H1 (cell line): ENCODE data around the gene ACSF3. TPM values are rescaled to one million over a fixed set of nuclear protein-coding genes. Genes with fewer than 3 reads are reported as not detected.

Experiments
- CEBPB ChIP-seq: IDR thresholded peaks from 2 replicates; pipeline ENCODE4 v1.6.1; 2012; ENCODE audit warnings: low read depth, low read length
- EP300 ChIP-seq, 2 experiments: IDR thresholded peaks; 1 replicate in 1 of 2; 2 replicates in 1 of 2; pipeline ENCODE4 v1.6.1; 2011 to 2012; ENCODE audit warnings: low read depth in 2 of 2, low read length in 2 of 2, mild to moderate bottlenecking in 2 of 2, borderline replicate concordance in 1 of 2, inconsistent platforms in 1 of 2, moderate library complexity in 1 of 2
- HDAC6 ChIP-seq: IDR thresholded peaks from one replicate; pipeline ENCODE4 v1.7.1; 2012; ENCODE audit warnings: low read depth, mild to moderate bottlenecking, inconsistent platforms, low read length, moderate library complexity
- KDM1A ChIP-seq: fragments of 200-600, 300-600 bp; sonication (generic); IDR thresholded peaks from 2 replicates; pipeline ENCODE4 v1.7.1; 2016; ENCODE audit warnings: mild to moderate bottlenecking, low read length, borderline replicate concordance
- RAD21 ChIP-seq, 2 experiments: IDR thresholded peaks in 1 of 2; conservative IDR thresholded peaks in 1 of 2; 2 replicates each; pipeline ENCODE4 v1.6.1; 2011; ENCODE audit warnings: low read depth in 2 of 2, low read length in 2 of 2, improper control_type of control experiment in 1 of 2, inconsistent platforms in 1 of 2, mild to moderate bottlenecking in 1 of 2, moderate library complexity in 1 of 2
- TAF7 ChIP-seq: optimal IDR thresholded peaks from 2 replicates; pipeline ENCODE3; 2011; ENCODE audit warnings: low read depth, mild to moderate bottlenecking, inconsistent platforms, low read length, moderate library complexity, borderline replicate concordance
- polyA plus RNA-seq, 7 experiments: library from polyadenylated mRNA; depleted of rRNA in 3 of 7; stranded (reverse) in 5 of 7; unstranded in 2 of 7; fragments of >200 nt in 5 of 7; fragments of 200-250 nt in 2 of 7; gene quantifications; 1 replicate in 5 of 7; 2 replicates in 1 of 7; 4 replicates in 1 of 7; pipeline versions ENCODE4 v1.2.1 to v1.2.3, GENCODE V29; 2011 to 2013; ENCODE audit warnings: missing spikeins in 2 of 7, mixed read lengths in 2 of 7
- total RNA-seq: library from RNA; stranded (reverse); fragmentation: NEBNext Ultra II Directional; extraction: Animal tissue kit (Norgen Biotek cat#: 25700); gene quantifications from 2 replicates; pipeline ENCODE4 v1.2.1, GENCODE V29; 2021
- TF ChIP-seq, protein P1 (sequence below): IDR thresholded peaks from 2 replicates; pipeline ENCODE4 v1.6.1; 2012; ENCODE audit warnings: low read length, inconsistent platforms
- TF ChIP-seq, protein P2 (sequence below): fragments of 300-600 bp; sonication (generic); IDR thresholded peaks from 2 replicates; pipeline ENCODE4 v1.7.1; 2012; ENCODE audit warnings: low read length, moderate library complexity, mild to moderate bottlenecking, inconsistent platforms; ENCODE audit not compliant: insufficient replicate concordance

Gene ACSF3
- total and polyA plus RNA-seq, 2 of the 8 experiments (the other 6 are each of a cell fraction or from before 2014, with no cell fraction given): 15.6 to 22.9 TPM

DNA sequence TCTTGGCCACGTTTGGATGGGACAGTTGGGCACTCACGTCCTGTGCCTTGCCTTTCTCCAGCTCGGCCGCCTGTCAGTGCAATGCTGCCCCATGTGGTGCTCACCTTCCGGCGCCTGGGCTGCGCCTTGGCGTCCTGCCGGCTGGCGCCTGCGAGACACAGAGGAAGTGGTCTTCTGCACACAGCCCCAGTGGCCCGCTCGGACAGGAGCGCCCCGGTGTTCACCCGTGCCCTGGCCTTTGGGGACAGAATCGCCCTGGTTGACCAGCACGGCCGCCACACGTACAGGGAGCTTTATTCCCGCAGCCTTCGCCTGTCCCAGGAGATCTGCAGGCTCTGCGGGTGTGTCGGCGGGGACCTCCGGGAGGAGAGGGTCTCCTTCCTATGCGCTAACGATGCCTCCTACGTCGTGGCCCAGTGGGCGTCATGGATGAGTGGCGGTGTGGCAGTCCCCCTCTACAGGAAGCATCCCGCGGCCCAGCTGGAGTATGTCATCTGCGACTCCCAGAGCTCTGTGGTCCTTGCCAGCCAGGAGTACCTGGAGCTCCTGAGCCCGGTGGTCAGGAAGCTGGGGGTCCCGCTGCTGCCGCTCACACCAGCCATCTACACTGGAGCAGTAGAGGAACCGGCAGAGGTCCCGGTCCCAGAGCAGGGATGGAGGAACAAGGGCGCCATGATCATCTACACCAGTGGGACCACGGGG is 7.1 kb downstream of the ACSF3 start (continued):
- TF ChIP-seq, protein P1, sequence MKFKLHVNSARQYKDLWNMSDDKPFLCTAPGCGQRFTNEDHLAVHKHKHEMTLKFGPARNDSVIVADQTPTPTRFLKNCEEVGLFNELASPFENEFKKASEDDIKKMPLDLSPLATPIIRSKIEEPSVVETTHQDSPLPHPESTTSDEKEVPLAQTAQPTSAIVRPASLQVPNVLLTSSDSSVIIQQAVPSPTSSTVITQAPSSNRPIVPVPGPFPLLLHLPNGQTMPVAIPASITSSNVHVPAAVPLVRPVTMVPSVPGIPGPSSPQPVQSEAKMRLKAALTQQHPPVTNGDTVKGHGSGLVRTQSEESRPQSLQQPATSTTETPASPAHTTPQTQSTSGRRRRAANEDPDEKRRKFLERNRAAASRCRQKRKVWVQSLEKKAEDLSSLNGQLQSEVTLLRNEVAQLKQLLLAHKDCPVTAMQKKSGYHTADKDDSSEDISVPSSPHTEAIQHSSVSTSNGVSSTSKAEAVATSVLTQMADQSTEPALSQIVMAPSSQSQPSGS: no peak
- TF ChIP-seq CEBPB: no peak
- TF ChIP-seq TAF7: no peak
- no peak for TF ChIP-seq KDM1A
- TF ChIP-seq RAD21 (IDR thresholded peaks at IDR 0.05 in 1 of 2, conservative IDR thresholded peaks at IDR 0.05 in 1 of 2; ENCODE audit: low read depth in 2 of 2, low read length in 2 of 2): peak; percentile 27 to 30; a peak in 2 of 4 replicates
- TF ChIP-seq, protein P2, sequence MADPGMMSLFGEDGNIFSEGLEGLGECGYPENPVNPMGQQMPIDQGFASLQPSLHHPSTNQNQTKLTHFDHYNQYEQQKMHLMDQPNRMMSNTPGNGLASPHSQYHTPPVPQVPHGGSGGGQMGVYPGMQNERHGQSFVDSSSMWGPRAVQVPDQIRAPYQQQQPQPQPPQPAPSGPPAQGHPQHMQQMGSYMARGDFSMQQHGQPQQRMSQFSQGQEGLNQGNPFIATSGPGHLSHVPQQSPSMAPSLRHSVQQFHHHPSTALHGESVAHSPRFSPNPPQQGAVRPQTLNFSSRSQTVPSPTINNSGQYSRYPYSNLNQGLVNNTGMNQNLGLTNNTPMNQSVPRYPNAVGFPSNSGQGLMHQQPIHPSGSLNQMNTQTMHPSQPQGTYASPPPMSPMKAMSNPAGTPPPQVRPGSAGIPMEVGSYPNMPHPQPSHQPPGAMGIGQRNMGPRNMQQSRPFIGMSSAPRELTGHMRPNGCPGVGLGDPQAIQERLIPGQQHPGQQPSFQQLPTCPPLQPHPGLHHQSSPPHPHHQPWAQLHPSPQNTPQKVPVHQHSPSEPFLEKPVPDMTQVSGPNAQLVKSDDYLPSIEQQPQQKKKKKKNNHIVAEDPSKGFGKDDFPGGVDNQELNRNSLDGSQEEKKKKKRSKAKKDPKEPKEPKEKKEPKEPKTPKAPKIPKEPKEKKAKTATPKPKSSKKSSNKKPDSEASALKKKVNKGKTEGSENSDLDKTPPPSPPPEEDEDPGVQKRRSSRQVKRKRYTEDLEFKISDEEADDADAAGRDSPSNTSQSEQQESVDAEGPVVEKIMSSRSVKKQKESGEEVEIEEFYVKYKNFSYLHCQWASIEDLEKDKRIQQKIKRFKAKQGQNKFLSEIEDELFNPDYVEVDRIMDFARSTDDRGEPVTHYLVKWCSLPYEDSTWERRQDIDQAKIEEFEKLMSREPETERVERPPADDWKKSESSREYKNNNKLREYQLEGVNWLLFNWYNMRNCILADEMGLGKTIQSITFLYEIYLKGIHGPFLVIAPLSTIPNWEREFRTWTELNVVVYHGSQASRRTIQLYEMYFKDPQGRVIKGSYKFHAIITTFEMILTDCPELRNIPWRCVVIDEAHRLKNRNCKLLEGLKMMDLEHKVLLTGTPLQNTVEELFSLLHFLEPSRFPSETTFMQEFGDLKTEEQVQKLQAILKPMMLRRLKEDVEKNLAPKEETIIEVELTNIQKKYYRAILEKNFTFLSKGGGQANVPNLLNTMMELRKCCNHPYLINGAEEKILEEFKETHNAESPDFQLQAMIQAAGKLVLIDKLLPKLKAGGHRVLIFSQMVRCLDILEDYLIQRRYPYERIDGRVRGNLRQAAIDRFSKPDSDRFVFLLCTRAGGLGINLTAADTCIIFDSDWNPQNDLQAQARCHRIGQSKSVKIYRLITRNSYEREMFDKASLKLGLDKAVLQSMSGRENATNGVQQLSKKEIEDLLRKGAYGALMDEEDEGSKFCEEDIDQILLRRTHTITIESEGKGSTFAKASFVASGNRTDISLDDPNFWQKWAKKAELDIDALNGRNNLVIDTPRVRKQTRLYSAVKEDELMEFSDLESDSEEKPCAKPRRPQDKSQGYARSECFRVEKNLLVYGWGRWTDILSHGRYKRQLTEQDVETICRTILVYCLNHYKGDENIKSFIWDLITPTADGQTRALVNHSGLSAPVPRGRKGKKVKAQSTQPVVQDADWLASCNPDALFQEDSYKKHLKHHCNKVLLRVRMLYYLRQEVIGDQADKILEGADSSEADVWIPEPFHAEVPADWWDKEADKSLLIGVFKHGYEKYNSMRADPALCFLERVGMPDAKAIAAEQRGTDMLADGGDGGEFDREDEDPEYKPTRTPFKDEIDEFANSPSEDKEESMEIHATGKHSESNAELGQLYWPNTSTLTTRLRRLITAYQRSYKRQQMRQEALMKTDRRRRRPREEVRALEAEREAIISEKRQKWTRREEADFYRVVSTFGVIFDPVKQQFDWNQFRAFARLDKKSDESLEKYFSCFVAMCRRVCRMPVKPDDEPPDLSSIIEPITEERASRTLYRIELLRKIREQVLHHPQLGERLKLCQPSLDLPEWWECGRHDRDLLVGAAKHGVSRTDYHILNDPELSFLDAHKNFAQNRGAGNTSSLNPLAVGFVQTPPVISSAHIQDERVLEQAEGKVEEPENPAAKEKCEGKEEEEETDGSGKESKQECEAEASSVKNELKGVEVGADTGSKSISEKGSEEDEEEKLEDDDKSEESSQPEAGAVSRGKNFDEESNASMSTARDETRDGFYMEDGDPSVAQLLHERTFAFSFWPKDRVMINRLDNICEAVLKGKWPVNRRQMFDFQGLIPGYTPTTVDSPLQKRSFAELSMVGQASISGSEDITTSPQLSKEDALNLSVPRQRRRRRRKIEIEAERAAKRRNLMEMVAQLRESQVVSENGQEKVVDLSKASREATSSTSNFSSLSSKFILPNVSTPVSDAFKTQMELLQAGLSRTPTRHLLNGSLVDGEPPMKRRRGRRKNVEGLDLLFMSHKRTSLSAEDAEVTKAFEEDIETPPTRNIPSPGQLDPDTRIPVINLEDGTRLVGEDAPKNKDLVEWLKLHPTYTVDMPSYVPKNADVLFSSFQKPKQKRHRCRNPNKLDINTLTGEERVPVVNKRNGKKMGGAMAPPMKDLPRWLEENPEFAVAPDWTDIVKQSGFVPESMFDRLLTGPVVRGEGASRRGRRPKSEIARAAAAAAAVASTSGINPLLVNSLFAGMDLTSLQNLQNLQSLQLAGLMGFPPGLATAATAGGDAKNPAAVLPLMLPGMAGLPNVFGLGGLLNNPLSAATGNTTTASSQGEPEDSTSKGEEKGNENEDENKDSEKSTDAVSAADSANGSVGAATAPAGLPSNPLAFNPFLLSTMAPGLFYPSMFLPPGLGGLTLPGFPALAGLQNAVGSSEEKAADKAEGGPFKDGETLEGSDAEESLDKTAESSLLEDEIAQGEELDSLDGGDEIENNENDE: no peak
- no peak for TF ChIP-seq HDAC6
- no peak for TF ChIP-seq EP300 (IDR thresholded peaks at IDR 0.05; ENCODE audit: borderline replicate concordance in 1 of 2, low read depth in 2 of 2, low read length in 2 of 2)
